Gastroesophageal sphincter (tissue), 3 donors: Measurements from ENCODE around the gene SPART.

ENCODE experiments used
- CTCF ChIP-seq, 4 experiments: fragments of 200-600 bp in 2 of 4; fragments of 450-650 bp in 2 of 4; sonication (generic) in 1 of 4; IDR thresholded peaks; one replicate each; pipeline ENCODE4 v1.5.1; 2017 to 2019; ENCODE audit warnings: antibody characterized with exemption in 4 of 4, mild to moderate bottlenecking in 2 of 4, moderate library complexity in 2 of 4
- EP300 ChIP-seq: sonication (generic); formaldehyde crosslinking; IDR thresholded peaks from one replicate; pipeline ENCODE4 v1.6.1; 2017; ENCODE audit warnings: antibody characterized with exemption, mild to moderate bottlenecking
- POLR2AphosphoS5 ChIP-seq: sonication (generic); formaldehyde crosslinking; IDR thresholded peaks from one replicate; pipeline ENCODE4 v1.6.1; 2017; ENCODE audit warnings: antibody characterized with exemption

- TF ChIP-seq CTCF (IDR thresholded peaks at IDR 0.05), result no peak
- TF ChIP-seq EP300, result no peak
- TF ChIP-seq POLR2AphosphoS5, result no peak
Measured at GRCh38 chr13:36302289-36302688, 43.9 kb downstream of the SPART start.
